ENCODE results near the gene SND1.

Gene SND1

DNA sequence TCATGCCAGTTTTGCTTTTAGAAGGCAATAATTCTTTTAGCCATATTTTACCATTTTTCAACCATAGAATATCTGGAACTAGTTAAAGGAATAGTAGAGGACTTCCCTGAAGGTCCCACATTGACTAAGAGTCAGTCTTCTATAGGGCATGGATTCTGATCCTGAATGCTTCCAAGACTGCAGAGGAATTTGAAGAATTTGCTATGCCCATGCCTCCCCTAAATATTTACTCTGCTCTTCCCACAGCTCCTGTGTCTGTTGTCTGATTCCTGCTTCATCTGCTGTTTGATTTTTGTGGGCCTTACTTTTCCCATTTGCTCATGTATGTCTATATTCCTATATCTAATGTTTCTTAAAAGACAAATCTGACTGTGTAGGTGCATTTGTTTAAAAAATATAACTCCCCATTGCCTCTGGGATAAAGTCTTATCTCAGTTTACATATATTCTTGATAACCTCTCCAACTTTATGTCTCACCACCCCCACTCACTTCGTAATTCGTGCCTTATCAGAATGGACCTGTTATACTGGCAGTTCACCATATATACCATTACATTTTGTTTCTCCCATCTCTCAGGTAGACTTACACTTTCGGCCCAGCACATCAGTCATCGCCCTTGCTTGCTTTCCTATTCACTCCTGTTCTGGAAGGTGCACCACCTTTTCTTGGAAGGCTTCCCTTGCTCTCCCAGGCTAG is 345.4 kb downstream of the SND1 start:
- Histone ChIP-seq H3K4me1 (ENCODE audit: insufficient read depth, poor library complexity, severe bottlenecking) (no peaks in the 10 kb centered on the region), H3K9me3 (ENCODE audit: severe bottlenecking) (no peaks in the 10 kb centered on the region), H3K27ac (ENCODE audit: poor library complexity, severe bottlenecking) (no peak overlapping the region), H3K4me3 (ENCODE audit: severe bottlenecking) (no peak overlapping the region), H3K27me3 (ENCODE audit: insufficient read depth, poor library complexity, severe bottlenecking) (no peaks in the 10 kb centered on the region), H3K36me3 (ENCODE audit: low read depth) (peaks cover 33% of the 10 kb centered on the region)
- ATAC-seq (ENCODE audit: low read depth): no peak
- TF ChIP-seq, protein P1, sequence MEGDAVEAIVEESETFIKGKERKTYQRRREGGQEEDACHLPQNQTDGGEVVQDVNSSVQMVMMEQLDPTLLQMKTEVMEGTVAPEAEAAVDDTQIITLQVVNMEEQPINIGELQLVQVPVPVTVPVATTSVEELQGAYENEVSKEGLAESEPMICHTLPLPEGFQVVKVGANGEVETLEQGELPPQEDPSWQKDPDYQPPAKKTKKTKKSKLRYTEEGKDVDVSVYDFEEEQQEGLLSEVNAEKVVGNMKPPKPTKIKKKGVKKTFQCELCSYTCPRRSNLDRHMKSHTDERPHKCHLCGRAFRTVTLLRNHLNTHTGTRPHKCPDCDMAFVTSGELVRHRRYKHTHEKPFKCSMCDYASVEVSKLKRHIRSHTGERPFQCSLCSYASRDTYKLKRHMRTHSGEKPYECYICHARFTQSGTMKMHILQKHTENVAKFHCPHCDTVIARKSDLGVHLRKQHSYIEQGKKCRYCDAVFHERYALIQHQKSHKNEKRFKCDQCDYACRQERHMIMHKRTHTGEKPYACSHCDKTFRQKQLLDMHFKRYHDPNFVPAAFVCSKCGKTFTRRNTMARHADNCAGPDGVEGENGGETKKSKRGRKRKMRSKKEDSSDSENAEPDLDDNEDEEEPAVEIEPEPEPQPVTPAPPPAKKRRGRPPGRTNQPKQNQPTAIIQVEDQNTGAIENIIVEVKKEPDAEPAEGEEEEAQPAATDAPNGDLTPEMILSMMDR (IDR thresholded peaks at IDR 0.05; ENCODE audit: poor library complexity, severe bottlenecking): no peak
- DNase-seq (ENCODE audit: low spot score): no peak

DNA sequence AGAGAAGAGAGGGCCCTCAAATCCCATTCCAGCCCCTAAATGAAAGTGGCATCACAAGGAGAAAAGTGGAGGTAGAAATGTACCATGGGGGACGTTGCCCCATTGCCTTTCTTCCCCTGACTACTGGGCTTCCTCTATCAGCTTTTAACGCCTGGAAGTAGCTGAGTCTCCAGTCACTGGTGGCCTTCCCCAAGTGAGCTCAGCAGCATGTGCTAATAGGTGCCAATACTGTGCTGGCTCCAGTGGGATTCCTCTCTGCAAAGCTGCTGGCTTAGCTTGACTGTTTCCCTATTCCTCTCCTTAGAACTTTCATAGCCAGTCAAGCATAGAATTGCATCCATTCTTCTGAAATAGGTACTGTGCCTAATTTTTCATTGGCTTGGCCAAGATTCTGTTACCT is 346.7 kb downstream of the SND1 start:
- Histone ChIP-seq H3K27me3 (ENCODE audit: insufficient read depth, poor library complexity, severe bottlenecking) (no peaks in the 10 kb centered on the region), H3K9me3 (ENCODE audit: severe bottlenecking) (no peaks in the 10 kb centered on the region), H3K4me3 (ENCODE audit: severe bottlenecking) (no peak overlapping the region), H3K36me3 (ENCODE audit: low read depth) (peaks cover 25% of the 10 kb centered on the region), H3K4me1 (ENCODE audit: insufficient read depth, poor library complexity, severe bottlenecking) (no peaks in the 10 kb centered on the region), H3K27ac (ENCODE audit: poor library complexity, severe bottlenecking) (no peak overlapping the region)
- TF ChIP-seq, protein P1 (IDR thresholded peaks at IDR 0.05; ENCODE audit: poor library complexity, severe bottlenecking): no peak
- ATAC-seq (ENCODE audit: low read depth) (no peak), DNase-seq (ENCODE audit: low spot score) (no peak)

- TF ChIP-seq, protein P1 (IDR thresholded peaks at IDR 0.05; ENCODE audit: poor library complexity, severe bottlenecking): no peak
- Histone ChIP-seq H3K36me3 (ENCODE audit: low read depth) (peaks cover 21% of the 10 kb centered on the region), H3K4me3 (ENCODE audit: severe bottlenecking) (no peak overlapping the region), H3K4me1 (ENCODE audit: insufficient read depth, poor library complexity, severe bottlenecking) (no peaks in the 10 kb centered on the region), H3K27ac (ENCODE audit: poor library complexity, severe bottlenecking) (no peak overlapping the region), H3K9me3 (ENCODE audit: severe bottlenecking) (no peaks in the 10 kb centered on the region), H3K27me3 (ENCODE audit: insufficient read depth, poor library complexity, severe bottlenecking) (no peaks in the 10 kb centered on the region)
- ATAC-seq (ENCODE audit: low read depth): no peak
- DNase-seq (ENCODE audit: low spot score): no peak
Measured at GRCh38 chr7:128000048-128000447, 348.1 kb downstream of the SND1 start.

- no peaks in the 10 kb centered on the region for H3K4me1 ChIP-seq (ENCODE audit: insufficient read depth, poor library complexity, severe bottlenecking)
Measured at GRCh38 chr7:128000854-128001265, 348.9 kb downstream of the SND1 start.

GRCh38 chr7:128003167-128003566 is 351.2 kb downstream of the SND1 start:
- no peaks in the 10 kb centered on the region for H3K27me3 ChIP-seq (ENCODE audit: insufficient read depth, poor library complexity, severe bottlenecking)
- H3K36me3 ChIP-seq (ENCODE audit: low read depth): 0 out of 2 replicates have a peak, but pooled peaks cover 3% of the 10 kb centered on the region
- no peaks in the 10 kb centered on the region for H3K9me3 ChIP-seq (ENCODE audit: severe bottlenecking)
- no peak overlapping the region for H3K4me3 ChIP-seq (ENCODE audit: severe bottlenecking)
- no peak overlapping the region for H3K27ac ChIP-seq (ENCODE audit: poor library complexity, severe bottlenecking)
- no peak for DNase-seq (ENCODE audit: low spot score)
- TF ChIP-seq, protein P1 (IDR thresholded peaks at IDR 0.05; ENCODE audit: poor library complexity, severe bottlenecking): no peak
- no peak for ATAC-seq (ENCODE audit: low read depth)
- no peaks in the 10 kb centered on the region for H3K4me1 ChIP-seq (ENCODE audit: insufficient read depth, poor library complexity, severe bottlenecking)

More at GRCh38 chr7:128000854-128001265, 348.9 kb downstream of the SND1 start:
- Histone ChIP-seq H3K9me3 (ENCODE audit: severe bottlenecking) (no peaks in the 10 kb centered on the region), H3K27ac (ENCODE audit: poor library complexity, severe bottlenecking) (no peak overlapping the region), H3K36me3 (ENCODE audit: low read depth) (peaks cover 20% of the 10 kb centered on the region), H3K27me3 (ENCODE audit: insufficient read depth, poor library complexity, severe bottlenecking) (no peaks in the 10 kb centered on the region), H3K4me3 (ENCODE audit: severe bottlenecking) (no peak overlapping the region)
- TF ChIP-seq, protein P1 (IDR thresholded peaks at IDR 0.05; ENCODE audit: poor library complexity, severe bottlenecking): no peak
- DNase-seq (ENCODE audit: low spot score) (no peak), ATAC-seq (ENCODE audit: low read depth) (no peak)
